Mesothelial cell of epicardium (in vitro differentiated cells): ENCODE results near the gene DGCR8. TPM values are rescaled to one million over a fixed set of nuclear protein-coding genes. Genes with fewer than 3 reads are reported as not detected.

Source experiments
- DNase-seq, 2 experiments: peaks; one replicate each; pipeline ENCODE4 v3.0.0; 2021; ENCODE audit warnings: low spot score in 2 of 2; ENCODE audit not compliant: unreplicated experiment in 2 of 2
- H3K27ac Mint-ChIP-seq: 2 replicates; pipeline ENCODE4 v1.8.0; 2021; ENCODE audit warnings: mixed read lengths
- H3K27me3 Mint-ChIP-seq: 2 replicates; pipeline ENCODE4 v1.8.0; 2021; ENCODE audit warnings: low read depth, mixed read lengths
- H3K36me3 Mint-ChIP-seq: 2 replicates; pipeline ENCODE4 v1.8.0; 2021; ENCODE audit warnings: mixed read lengths
- H3K4me1 Mint-ChIP-seq: 2 replicates; pipeline ENCODE4 v1.8.0; 2021; ENCODE audit warnings: mixed read lengths
- H3K4me3 Mint-ChIP-seq: 2 replicates; pipeline ENCODE4 v1.8.0; 2021; ENCODE audit warnings: mild to moderate bottlenecking, moderate library complexity, mixed read lengths
- H3K9me3 Mint-ChIP-seq: 2 replicates; pipeline ENCODE4 v1.8.0; 2021; ENCODE audit warnings: mixed read lengths
- total RNA-seq: library from RNA; stranded (reverse); gene quantifications from 3 replicates; pipeline ENCODE4 v1.2.1, GENCODE V29; 2021
- TF ChIP-seq, protein P1 (sequence below): fragments of 200-600 bp; sonication (generic); IDR thresholded peaks from one replicate; pipeline ENCODE4 v1.5.0; 2021; ENCODE audit warnings: antibody characterized with exemption; ENCODE audit not compliant: unreplicated experiment

Gene DGCR8
- total RNA-seq, 1 donor from 2014 or later: 71.5 TPM

DNA sequence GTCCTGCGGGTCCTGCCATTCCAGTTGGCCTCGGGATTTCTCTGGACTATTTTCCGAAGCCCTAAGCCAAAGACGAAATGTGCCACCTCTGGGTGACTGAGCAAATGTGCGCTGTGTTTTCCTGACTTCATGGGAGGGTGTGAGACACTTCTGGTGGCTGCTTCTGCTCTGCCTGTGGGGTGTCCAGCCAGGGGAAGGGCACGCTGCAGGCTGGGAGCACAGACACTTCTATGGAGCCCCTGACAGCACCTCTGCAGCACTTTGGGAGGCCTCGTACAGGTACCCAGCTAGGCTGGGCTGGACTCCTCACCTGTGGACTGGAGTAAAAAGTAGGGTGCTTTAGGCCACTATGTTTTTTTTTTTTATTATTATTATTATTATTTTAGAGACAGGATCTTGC is 41.5 kb upstream of the DGCR8 start:
- peaks cover 3% of the 10 kb centered on the region for H3K36me3 Mint-ChIP-seq
- no peak overlapping the region for H3K4me3 Mint-ChIP-seq
- H3K9me3 Mint-ChIP-seq: no peaks in the 10 kb centered on the region
- DNase-seq: no peak
- TF ChIP-seq, protein P1, sequence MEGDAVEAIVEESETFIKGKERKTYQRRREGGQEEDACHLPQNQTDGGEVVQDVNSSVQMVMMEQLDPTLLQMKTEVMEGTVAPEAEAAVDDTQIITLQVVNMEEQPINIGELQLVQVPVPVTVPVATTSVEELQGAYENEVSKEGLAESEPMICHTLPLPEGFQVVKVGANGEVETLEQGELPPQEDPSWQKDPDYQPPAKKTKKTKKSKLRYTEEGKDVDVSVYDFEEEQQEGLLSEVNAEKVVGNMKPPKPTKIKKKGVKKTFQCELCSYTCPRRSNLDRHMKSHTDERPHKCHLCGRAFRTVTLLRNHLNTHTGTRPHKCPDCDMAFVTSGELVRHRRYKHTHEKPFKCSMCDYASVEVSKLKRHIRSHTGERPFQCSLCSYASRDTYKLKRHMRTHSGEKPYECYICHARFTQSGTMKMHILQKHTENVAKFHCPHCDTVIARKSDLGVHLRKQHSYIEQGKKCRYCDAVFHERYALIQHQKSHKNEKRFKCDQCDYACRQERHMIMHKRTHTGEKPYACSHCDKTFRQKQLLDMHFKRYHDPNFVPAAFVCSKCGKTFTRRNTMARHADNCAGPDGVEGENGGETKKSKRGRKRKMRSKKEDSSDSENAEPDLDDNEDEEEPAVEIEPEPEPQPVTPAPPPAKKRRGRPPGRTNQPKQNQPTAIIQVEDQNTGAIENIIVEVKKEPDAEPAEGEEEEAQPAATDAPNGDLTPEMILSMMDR: no peak
- no peak overlapping the region for H3K27ac Mint-ChIP-seq
- H3K4me1 Mint-ChIP-seq: no peaks in the 10 kb centered on the region
- no peaks in the 10 kb centered on the region for H3K27me3 Mint-ChIP-seq

DNA sequence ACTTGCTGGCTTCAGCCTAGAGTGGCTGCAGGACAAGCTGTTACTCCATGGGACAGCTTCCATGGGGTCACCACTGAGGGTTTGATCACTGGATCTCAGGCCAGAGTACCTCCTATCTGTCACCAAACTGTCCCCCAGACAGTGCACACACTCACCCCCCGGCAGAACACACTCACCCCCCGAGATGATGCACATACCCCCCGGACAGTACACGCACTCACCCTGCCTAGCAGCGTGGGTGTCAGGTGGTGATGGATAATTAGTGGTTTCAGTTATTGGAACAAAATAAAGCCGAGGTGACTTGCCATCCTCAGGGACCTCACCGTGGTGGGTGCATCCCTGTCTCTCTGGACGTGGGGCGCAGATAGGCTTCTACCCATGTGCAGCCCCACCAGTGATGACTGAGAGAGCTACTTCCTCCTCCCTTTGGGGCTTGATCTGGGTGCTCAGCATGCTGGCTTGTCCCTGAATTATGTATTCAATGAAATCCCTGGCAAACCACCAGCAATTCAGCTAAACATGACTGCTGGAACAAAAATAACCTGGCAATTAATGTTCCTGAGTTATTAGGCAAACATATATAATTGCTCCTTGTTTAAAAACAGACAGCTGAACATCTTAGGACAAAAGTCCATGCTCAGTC is 40.2 kb upstream of the DGCR8 start:
- no peak overlapping the region for H3K27ac Mint-ChIP-seq
- H3K36me3 Mint-ChIP-seq: peaks cover 5% of the 10 kb centered on the region
- H3K4me1 Mint-ChIP-seq: no peaks in the 10 kb centered on the region
- TF ChIP-seq, protein P1: no peak
- no peaks in the 10 kb centered on the region for H3K9me3 Mint-ChIP-seq
- no peaks in the 10 kb centered on the region for H3K27me3 Mint-ChIP-seq
- DNase-seq: no peak
- H3K4me3 Mint-ChIP-seq: no peak overlapping the region

DNA sequence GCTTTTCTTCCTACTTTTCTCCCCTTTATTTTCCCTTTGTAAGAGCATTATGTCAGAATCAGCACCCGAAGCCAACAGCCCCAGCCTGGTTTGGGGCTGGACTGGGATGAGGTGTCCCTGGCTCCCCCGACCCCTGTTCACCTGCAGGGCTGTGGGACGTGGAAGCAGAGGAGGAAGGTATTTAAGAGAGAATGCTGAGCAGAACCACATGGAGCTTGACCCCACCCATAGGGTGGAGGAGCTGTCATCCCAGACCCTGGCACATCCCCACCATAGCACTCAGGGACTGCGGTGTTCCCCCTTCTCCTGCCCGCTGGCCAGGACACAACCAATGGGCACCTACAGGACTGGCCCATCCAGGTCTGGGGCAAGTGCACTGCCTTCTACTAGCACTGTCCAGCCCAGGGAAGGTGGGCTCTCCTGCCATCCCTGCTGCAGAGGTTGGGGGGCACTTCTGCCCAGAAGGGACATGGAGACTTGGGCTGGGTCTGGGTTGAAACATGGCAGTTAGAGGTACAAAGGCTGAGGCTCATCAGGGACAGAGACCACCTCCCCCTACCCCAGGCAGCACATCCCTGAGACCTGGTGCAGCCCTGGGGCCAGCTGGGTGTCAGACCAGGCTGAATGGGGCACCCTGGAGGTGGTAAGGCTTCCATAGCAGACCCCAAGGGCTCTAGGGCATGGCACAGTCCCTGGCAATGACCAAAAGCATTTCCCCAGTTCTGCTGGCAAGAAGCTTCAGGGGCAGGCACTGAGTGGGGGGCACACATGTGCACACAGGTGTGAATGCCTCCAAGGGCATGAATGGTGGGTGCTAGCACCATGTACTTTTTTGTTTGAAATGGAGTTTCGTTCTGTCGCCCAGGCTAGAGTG is 39.5 kb upstream of the DGCR8 start:
- Mint-ChIP-seq H3K4me3 (no peak overlapping the region), H3K4me1 (no peaks in the 10 kb centered on the region), H3K36me3 (peaks cover 5% of the 10 kb centered on the region), H3K9me3 (no peaks in the 10 kb centered on the region), H3K27me3 (no peaks in the 10 kb centered on the region), H3K27ac (no peak overlapping the region)
- no peak for DNase-seq
- TF ChIP-seq, protein P1: no peak

- TF ChIP-seq, protein P1: no peak
- no peak overlapping the region for H3K27ac Mint-ChIP-seq
- H3K9me3 Mint-ChIP-seq: peaks cover 3% of the 10 kb centered on the region
- no peak overlapping the region for H3K4me3 Mint-ChIP-seq
- H3K27me3 Mint-ChIP-seq: no peaks in the 10 kb centered on the region
- no peak for DNase-seq
- H3K36me3 Mint-ChIP-seq: peaks cover 18% of the 10 kb centered on the region
- H3K4me1 Mint-ChIP-seq: no peaks in the 10 kb centered on the region
Observed at GRCh38 chr22:20043057-20043996, 36.7 kb upstream of the DGCR8 start.

GRCh38 chr22:20043997-20044342 is 36.1 kb upstream of the DGCR8 start:
- Mint-ChIP-seq H3K4me3 (no peak overlapping the region), H3K4me1 (no peaks in the 10 kb centered on the region), H3K27me3 (no peaks in the 10 kb centered on the region), H3K27ac (no peak overlapping the region), H3K36me3 (peaks cover 21% of the 10 kb centered on the region), H3K9me3 (peaks cover 7% of the 10 kb centered on the region)
- no peak for DNase-seq
- TF ChIP-seq, protein P1: no peak
